Esophagus mucosa (tissue), 1 donor: Measurements from ENCODE around the gene B3GAT1. TPM values are rescaled to one million over a fixed set of nuclear protein-coding genes. Genes with fewer than 3 reads are reported as not detected.

Experiments
- ATAC-seq: fragments of 200-7000 bp; cut with Tn5 transposase; one replicate; pipeline ENCODE4 v1.9.1; 2020
- total RNA-seq: library from RNA; stranded (reverse); gene quantifications from one replicate; pipeline ENCODE4 v1.2.4, GENCODE V29; 2023
- donor health status: DM: yes; HTN: yes; CAD: no.

B3GAT1 gene
- total RNA-seq, 1 donor from 2014 or later, result 0.08 TPM

DNA sequence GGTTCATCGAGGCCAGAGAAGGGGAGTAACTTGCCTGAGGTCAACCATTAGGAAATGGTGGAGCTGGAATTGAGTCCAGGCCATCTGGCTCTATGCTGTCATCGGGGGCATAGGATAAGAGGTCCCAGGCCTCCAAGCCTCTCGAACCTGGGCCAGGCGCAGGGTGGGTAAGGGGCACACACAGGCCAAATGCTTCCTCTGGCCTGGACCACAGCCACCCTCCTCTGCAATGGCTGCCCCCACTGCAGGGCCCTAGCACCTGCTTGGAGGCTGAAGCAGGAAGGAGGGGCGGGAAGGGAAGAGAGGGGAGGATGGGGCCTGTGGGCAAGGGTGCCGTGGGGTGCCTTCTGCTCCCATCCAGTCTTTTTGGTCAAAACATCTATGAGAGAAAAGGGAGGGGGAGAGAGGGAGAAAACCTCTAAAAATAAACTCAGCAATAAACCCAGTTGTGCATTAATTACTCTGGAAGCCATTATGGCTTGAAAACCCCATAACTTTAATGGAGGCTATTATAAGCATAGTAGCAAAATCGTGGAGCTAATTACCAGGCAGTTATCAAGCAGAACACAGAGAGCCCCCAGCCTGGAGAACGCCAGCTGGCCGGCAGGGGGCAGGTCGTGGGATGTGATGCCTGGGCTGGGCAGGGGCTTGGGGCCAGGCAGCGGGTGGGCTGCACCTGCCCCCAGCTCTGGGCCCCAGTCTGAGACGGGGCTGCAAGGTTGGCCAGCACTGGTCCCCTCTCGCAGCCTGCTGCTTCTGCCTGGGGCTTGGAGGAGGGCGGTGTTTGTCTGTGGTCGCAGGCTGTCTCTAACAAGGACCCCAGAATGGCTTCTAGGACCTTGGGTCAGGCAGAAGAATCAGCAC is 21.1 kb downstream of the B3GAT1 start:
- ATAC-seq, result no peak

GRCh38 chr11:134389464-134390180 is 22.4 kb downstream of the B3GAT1 start:
- ATAC-seq, result no peak

GRCh38 chr11:134388590-134388989 is 23.5 kb downstream of the B3GAT1 start:
- no peak for ATAC-seq

GRCh38 chr11:134387501-134387900 is 24.5 kb downstream of the B3GAT1 start:
- ATAC-seq, result no peak

DNA sequence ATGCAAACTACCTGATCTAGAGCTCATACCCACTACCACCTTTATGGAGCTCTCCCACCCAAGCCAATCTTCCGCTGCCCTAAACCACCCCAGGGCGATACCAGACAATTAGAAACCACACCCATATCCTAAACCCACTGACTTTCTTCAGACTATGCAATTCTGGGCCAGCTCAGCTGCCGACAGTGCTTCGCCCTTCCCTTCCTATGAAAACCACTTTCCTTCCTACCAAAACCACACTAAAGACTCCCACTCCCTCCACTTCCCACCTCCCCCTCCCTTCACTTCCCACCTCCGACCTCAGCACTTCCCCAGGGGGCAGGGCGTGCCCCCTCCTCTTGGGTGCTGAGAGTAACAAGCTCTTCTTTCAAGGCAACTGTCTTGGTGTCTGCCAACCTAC is 25.1 kb downstream of the B3GAT1 start:
- ATAC-seq, result no peak

GRCh38 chr11:134385774-134386565 is 26.1 kb downstream of the B3GAT1 start:
- ATAC-seq, result no peak

- ATAC-seq, result no peak
Measured at GRCh38 chr11:134385171-134385570, 26.9 kb downstream of the B3GAT1 start.

DNA sequence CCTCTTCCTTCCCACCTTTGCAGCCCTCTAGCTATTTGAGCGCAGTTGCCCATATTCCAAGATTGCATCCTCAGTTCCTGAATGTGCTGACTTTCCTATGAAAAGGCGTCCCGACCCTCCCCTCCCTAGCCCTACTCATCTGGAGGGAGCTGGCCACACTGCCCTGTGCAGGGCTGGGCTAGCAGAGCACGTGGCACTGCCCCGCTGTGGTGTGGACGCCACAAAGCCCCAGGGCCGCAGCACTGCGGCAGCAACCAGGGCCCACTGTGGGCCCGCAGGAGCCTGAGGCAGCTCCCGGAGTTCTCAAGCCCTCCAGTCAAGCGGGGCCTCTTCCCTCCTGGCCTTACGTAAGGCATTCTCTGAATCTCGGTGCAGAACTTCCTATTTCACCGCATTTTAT is 27.6 kb downstream of the B3GAT1 start:
- ATAC-seq, result no peak

DNA sequence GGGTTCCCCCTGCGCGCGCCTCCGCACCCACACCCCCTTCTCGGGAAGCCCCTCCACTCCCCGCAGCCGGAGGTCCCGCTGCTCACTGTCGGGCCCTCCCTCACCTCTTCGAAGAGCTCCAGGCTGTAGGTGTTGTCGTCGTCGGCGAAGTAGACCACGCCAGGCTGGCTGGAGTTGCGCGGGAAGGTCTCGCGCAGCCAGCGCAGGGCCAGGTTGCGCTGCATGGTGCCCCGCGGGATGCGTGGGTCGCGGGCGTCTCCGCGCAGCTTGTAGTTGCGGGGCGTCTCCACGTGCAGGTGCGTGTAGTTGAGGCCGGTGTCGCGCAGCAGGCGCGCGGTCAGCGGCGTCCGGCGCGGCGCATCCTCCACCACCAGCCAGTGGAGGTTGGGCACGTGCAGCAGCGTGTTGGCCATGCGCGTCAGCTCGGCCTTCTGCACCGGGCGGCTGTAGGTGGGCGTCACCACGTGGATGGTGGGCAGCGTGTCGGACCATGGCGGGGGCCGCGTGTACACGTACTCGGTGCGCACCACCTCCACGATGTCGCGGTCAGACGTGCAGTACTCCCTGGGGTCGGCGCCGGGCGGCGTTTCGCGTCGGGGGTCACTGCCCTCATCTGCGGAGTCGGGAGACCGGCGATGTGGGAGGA is 28.3 kb downstream of the B3GAT1 start:
- ATAC-seq, result no peak

DNA sequence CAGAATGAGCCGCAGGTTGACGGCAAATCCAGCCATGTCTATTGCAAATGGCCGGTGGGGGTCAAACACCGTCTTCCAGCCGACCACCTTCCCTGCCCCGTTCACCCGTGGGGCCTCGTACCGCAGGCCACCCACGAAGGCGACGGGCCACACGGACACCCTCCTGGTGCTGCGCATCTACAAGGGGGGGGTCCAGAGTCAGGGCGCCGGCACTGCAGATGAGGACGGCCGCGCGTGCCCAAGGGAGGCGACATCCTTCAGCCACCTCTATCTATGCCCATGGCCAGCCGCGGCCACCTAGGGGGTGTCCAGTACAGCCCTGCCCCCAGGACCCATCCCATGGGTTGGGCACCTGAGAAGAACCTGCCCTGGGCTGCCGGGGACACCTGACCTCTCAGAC is 29.2 kb downstream of the B3GAT1 start:
- ATAC-seq, result no peak

DNA sequence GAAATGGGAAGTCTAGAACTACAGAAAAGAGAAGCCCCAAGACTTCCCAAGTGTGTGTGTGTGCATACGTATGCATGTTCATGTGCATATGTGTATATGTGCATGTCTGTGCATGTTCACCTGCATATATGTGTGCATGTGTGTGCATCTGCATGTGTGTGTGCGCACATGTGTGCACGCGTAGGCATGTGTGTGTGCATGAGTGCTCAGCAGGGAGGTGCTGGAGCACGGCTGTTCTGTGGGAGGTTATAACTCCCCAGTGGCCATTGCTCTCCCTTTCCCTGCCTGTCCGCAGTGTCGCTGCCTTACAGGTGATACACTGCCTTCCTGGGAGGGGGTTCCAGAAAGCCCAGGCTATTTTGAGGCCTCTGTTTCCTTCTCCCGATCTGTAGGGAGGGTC is 29.8 kb downstream of the B3GAT1 start:
- ATAC-seq, result no peak

GRCh38 chr11:134380785-134381184 is 31.3 kb downstream of the B3GAT1 start:
- no peak for ATAC-seq

DNA sequence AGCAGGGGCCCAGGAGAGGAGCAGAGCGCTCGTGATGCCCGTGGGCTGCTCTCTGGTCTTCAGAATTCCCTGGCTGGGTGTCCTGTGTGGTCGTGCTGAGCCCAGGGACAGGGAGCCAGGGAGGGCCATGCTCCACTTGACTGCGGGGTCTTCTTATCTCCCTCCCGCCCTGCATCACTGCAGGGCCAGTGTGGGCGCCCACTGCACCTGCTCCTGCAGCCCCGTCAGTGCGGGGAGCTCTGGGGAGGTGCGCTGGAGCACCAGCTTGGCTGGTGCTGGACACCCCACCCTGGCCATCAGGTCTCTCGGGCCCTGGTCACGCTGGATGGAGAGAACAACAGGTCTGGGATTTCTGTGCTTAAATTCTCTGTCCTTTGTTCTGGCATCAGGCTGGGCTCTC is 31.8 kb downstream of the B3GAT1 start:
- no peak for ATAC-seq

DNA sequence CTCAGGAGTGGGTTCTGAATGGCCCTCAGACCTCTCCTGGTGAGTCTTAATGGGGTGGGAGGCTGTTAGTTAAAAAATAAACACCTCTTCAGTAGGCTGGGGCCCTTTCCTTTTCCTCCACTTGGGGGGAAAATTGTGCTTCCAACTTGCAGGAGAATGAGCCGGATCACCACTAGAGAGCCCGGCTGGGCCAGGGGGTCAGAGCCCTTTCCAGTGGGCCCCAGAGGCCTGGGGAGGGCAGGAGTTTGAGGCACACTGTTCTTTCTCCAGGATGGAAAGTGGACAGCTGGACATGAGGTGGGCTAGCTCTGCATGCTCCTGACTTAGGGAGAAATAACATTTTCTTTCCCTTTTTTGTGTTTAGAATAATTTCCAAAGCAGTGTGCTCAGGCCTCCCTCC is 32.8 kb downstream of the B3GAT1 start:
- ATAC-seq, result no peak

DNA sequence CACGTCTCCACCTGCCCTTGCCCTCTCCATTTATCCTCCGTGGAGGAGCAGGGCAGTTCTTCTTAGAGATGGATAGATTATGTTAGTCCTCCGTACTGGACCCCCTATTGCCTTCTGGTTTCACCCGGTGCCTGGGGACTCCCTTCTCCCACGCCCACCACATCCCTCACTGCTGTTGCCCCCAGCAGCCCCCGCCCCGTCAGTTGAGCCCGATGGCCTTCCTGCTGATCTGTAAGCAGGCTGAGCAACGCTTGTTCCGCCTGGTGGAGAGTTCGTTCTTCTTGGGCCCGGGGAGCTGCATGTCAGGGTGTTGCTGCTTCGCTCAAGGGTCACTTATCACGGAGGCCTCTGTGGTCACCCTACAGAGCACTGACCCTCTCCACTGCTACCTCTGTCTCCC is 34.2 kb downstream of the B3GAT1 start:
- ATAC-seq, result no peak

DNA sequence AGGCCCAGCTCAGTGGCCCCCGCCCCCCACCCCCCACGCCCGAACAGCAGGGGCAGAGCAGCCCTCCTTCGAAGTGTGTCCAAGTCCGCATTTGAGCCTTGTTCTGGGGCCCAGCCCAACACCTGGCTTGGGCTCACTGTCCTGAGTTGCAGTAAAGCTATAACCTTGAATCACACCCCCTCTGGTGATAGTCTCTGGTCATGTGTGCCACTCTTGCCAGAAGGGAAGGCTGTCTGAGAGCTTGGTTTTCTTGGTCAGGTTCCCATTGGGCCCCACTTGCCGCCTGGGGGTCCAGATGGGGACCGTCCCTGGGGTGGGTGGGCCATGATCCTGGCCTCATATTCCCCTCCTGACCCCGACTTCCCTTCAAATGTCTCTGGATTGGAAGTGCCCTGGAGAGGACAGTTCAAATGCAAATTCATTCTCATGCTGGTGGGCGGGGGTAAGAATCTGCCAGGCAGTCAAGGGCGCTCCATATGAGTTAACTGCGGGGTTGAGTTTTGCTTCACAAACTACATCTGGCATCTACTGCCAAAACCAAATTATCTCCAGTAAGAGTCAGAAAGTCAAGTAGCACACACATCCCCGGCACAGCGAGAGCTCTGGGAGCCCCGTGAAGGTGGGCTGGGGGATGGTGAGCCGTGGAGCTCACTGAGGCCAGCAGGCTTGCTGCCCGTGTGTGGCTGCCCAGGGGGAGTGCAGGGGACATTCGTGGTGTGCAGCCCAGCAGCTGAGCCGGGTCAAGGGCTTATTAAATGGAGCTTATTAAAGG is 35.7 kb downstream of the B3GAT1 start:
- ATAC-seq, result no peak

DNA sequence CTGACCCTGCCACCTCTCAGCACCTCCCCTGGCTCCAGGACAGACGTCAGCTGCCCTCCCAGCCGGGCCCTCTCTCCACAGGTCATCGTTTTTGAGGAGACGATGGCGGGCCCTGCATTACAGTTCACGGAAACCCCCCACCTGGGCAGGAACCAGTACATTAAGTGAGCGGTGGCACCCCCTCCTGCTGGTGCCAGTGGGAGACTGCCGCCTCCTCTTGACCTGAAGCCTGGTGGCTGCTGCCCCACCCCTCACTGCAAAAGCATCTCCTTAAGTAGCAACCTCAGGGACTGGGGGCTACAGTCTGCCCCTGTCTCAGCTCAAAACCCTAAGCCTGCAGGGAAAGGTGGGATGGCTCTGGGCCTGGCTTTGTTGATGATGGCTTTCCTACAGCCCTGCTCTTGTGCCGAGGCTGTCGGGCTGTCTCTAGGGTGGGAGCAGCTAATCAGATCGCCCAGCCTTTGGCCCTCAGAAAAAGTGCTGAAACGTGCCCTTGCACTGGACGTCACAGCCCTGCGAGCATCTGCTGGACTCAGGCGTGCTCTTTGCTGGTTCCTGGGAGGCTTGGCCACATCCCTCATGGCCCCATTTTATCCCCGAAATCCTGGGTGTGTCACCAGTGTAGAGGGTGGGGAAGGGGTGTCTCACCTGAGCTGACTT is 37.0 kb downstream of the B3GAT1 start:
- ATAC-seq, result no peak

- no peak for ATAC-seq
Measured at GRCh38 chr11:134374171-134374570, 37.9 kb downstream of the B3GAT1 start.

DNA sequence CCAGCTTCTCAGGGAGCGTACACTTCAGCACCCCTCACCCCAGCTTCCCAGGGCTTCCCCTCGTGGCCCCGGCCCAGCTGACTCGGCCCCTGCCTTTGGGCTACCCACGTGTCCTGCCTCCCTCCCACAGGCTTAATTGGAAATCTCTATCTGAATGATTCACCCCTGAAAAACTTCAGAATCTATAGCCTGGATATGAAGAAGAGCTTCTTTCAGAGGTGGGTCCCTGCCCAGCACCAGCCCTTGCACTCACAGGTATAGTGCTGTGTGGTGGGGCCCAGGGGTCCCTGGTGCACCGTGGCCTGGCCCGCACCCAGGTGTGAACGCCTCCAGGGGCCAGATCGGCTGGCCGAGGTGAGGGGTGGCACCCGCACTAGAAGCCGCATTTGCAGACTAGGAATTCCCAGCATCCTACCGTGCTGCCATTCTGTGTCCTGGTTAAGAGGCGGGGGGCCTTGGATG is 38.4 kb downstream of the B3GAT1 start:
- no peak for ATAC-seq

GRCh38 chr11:134372961-134373360 is 39.1 kb downstream of the B3GAT1 start:
- ATAC-seq, result no peak

DNA sequence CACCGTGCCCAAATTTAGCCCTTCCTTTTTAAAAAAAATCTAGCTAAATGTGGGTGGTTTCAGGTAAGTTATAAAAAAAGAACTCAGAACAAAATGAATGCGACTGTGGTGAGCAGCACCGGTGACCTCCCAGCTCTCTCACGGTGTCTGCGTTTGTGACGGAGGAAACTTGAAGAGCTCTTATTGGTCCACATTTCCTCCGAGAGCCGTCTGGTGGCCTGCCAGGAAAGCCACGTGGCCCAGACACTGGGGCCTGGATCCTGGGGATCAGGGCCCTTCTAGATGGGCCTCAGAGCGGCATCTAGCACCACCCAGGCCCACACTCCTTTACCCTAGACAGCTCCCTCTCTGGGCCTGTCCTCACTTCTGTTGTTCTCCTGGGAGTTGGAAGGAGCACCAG is 39.5 kb downstream of the B3GAT1 start:
- ATAC-seq, result no peak
